ENCODE results near the gene SATB1.

The SATB1 gene

DNA sequence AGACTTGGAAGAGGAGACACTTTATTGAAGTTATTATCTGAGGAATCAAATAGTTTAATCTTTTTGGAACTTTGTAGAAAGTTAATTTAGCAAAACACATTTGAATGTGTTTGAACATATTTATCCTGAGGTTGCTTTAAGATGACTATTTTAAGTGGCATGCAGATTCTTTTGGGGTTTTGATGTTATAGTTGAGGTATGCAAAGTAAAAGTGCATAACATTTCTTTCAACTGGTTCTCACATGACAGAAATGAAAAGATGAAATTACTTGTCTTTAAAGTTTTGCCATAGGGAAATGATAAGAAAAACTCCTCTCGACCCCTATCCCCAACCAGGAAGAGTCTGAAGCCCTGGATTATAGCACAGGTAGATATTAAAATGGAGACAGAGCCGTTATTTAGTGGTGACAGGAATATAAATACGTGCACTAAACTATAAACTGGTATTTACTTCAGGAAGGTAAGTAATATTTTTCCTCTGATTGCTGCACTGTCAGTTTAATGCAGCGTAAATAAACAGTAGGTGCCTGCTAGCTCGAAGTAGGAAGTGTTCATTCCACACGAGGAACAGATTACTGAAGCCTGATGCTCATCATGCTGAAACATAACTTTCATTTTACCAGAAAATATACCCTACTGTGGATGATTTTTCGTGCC is 15.1 kb upstream of the SATB1 start:
- Histone ChIP-seq H3K4me1 (ENCODE audit: control insufficient read depth, insufficient read depth, low read length) (peaks cover 16% of the 10 kb centered on the region), H3K36me3 (ENCODE audit: control insufficient read depth in 2 of 2, insufficient read depth in 1 of 2, low read length in 2 of 2) (no peaks in the 10 kb centered on the region), H3K4me3 (ENCODE audit: low read depth, low read length) (peak overlapping the region; percentile 5; the same call in 1 of the 2 replicates), H3K9me3 (ENCODE audit: control insufficient read depth, insufficient read depth, low read depth, low read length) (no peaks in the 10 kb centered on the region), H3K27ac (ENCODE audit: extremely low read depth, low read depth, low read length) (no peak overlapping the region)
- ChIA-PET POLR2A (no interaction called here), CTCF (no interaction called here)
- TF ChIP-seq ZNF692 (tag by site-specific recombination; IDR thresholded peaks at IDR 0.05), result no peak
- no peak for TF ChIP-seq ZNF585B (tag by site-specific recombination; IDR thresholded peaks at IDR 0.05)
- no peak for TF ChIP-seq ZNF2 (tag by site-specific recombination; IDR thresholded peaks at IDR 0.05)
- TF ChIP-seq SP3 (tag by site-specific recombination; IDR thresholded peaks at IDR 0.05), result no peak
- TF ChIP-seq TSHZ1 (tag by site-specific recombination; IDR thresholded peaks at IDR 0.05; ENCODE audit: borderline replicate concordance), result no peak
- no peak for TF ChIP-seq ZNF830 (tag by site-specific recombination; IDR thresholded peaks at IDR 0.05; ENCODE audit: low read depth)
- no peak for TF ChIP-seq GLI2 (tag by site-specific recombination; IDR thresholded peaks at IDR 0.05; ENCODE audit: borderline replicate concordance, low read depth)
- no peak for TF ChIP-seq ZNF558 (tag by site-specific recombination; IDR thresholded peaks at IDR 0.05)
- TF ChIP-seq ZNF510 (tag by site-specific recombination; IDR thresholded peaks at IDR 0.05; ENCODE audit: insufficient replicate concordance), result no peak
- TF ChIP-seq ZNF777 (tag by site-specific recombination; IDR thresholded peaks at IDR 0.05; ENCODE audit: borderline replicate concordance), result no peak
- no peak for TF ChIP-seq SALL2 (tag by site-specific recombination; IDR thresholded peaks at IDR 0.05; ENCODE audit: borderline replicate concordance)
- TF ChIP-seq ZNF221 (tag by site-specific recombination; IDR thresholded peaks at IDR 0.05; ENCODE audit: borderline replicate concordance), result no peak
- no peak for TF ChIP-seq ZNF785 (tag by site-specific recombination; IDR thresholded peaks at IDR 0.05)
- TF ChIP-seq, protein P1, sequence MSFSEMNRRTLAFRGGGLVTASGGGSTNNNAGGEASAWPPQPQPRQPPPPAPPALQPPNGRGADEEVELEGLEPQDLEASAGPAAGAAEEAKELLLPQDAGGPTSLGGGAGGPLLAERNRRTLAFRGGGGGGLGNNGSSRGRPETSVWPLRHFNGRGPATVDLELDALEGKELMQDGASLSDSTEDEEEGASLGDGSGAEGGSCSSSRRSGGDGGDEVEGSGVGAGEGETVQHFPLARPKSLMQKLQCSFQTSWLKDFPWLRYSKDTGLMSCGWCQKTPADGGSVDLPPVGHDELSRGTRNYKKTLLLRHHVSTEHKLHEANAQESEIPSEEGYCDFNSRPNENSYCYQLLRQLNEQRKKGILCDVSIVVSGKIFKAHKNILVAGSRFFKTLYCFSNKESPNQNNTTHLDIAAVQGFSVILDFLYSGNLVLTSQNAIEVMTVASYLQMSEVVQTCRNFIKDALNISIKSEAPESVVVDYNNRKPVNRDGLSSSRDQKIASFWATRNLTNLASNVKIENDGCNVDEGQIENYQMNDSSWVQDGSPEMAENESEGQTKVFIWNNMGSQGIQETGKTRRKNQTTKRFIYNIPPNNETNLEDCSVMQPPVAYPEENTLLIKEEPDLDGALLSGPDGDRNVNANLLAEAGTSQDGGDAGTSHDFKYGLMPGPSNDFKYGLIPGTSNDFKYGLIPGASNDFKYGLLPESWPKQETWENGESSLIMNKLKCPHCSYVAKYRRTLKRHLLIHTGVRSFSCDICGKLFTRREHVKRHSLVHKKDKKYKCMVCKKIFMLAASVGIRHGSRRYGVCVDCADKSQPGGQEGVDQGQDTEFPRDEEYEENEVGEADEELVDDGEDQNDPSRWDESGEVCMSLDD (tag by site-specific recombination; IDR thresholded peaks at IDR 0.05), result no peak
- TF ChIP-seq ZNF341 (tag by site-specific recombination; IDR thresholded peaks at IDR 0.05; ENCODE audit: low read depth), result no peak
- TF ChIP-seq MZF1 (tag by site-specific recombination; IDR thresholded peaks at IDR 0.05; ENCODE audit: borderline replicate concordance), result no peak
- no peak for TF ChIP-seq ZNF792 (tag by site-specific recombination; IDR thresholded peaks at IDR 0.05)
- no peak for TF ChIP-seq ZNF707 (tag by site-specific recombination; IDR thresholded peaks at IDR 0.05)
- peak; percentile 35; the same call in 1 of the 2 replicates for TF ChIP-seq FEZF1 (tag by site-specific recombination; IDR thresholded peaks at IDR 0.05)
- TF ChIP-seq OSR2 (tag by site-specific recombination; IDR thresholded peaks at IDR 0.05), result peak; percentile 57; the same call in 1 of the 2 replicates
- TF ChIP-seq, protein P2, sequence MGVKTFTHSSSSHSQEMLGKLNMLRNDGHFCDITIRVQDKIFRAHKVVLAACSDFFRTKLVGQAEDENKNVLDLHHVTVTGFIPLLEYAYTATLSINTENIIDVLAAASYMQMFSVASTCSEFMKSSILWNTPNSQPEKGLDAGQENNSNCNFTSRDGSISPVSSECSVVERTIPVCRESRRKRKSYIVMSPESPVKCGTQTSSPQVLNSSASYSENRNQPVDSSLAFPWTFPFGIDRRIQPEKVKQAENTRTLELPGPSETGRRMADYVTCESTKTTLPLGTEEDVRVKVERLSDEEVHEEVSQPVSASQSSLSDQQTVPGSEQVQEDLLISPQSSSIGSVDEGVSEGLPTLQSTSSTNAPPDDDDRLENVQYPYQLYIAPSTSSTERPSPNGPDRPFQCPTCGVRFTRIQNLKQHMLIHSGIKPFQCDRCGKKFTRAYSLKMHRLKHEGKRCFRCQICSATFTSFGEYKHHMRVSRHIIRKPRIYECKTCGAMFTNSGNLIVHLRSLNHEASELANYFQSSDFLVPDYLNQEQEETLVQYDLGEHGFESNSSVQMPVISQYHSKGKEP (tag by site-specific recombination; IDR thresholded peaks at IDR 0.05), result peak; percentile 72
- TF ChIP-seq ZNF596 (tag by site-specific recombination; IDR thresholded peaks at IDR 0.05), result no peak
- peak; percentile 54; the same call in 1 of the 2 replicates for TF ChIP-seq SP7 (tag by site-specific recombination; IDR thresholded peaks at IDR 0.05)
- no peak for TF ChIP-seq ZNF560 (tag by site-specific recombination; IDR thresholded peaks at IDR 0.05; ENCODE audit: borderline replicate concordance)
- no peak for TF ChIP-seq ZNF132 (tag by site-specific recombination; IDR thresholded peaks at IDR 0.05; ENCODE audit: borderline replicate concordance)
- TF ChIP-seq ZNF335 (tag by site-specific recombination; conservative IDR thresholded peaks at IDR 0.05), result no peak
- no peak for TF ChIP-seq KLF7 (tag by site-specific recombination; IDR thresholded peaks at IDR 0.05; ENCODE audit: borderline replicate concordance)
- no peak for TF ChIP-seq ZNF394 (tag by site-specific recombination; IDR thresholded peaks at IDR 0.05; ENCODE audit: borderline replicate concordance)
- TF ChIP-seq SETDB1 (IDR thresholded peaks at IDR 0.05; ENCODE audit: insufficient read length, low read length), result no peak
- TF ChIP-seq ZNF600 (tag by site-specific recombination; IDR thresholded peaks at IDR 0.05), result no peak
